Measurements from ENCODE around the gene SMPD1.

The SMPD1 gene

GRCh38 chr11:6362185-6362872, 27.9 kb upstream of the SMPD1 start:
- no peak for DNase-seq (ENCODE audit: low read depth, low spot score)
- H3K4me3 ChIP-seq (ENCODE audit: low read depth, low read length) = no peak overlapping the region
- ChIA-PET POLR2A (interaction anchor here (0.6 to 1.5 kb wide), 4 partner anchors 43 to 124 kb away, joined by 3 to 4 read pairs (median 4); no protein-coding TSS in a partner anchor), CTCF (interaction anchor here (0.6 to 19.6 kb wide), 56 partner anchors 11 to 473 kb away, joined by 3 to 494 read pairs (median 6); partner anchors contain the start of genes CAVIN3, CCKBR, CNGA4 and FHIP1B)
- no peak for TF ChIP-seq CTCF (IDR thresholded peaks at IDR 0.05; ENCODE audit: insufficient read depth, low read length, missing control alignments)

- no peak overlapping the region for H3K4me3 ChIP-seq (ENCODE audit: low read depth, low read length)
- TF ChIP-seq CTCF (IDR thresholded peaks at IDR 0.05; ENCODE audit: insufficient read depth, low read length, missing control alignments) = peak; percentile 97
- ChIA-PET CTCF (interaction anchor here (0.6 to 19.6 kb wide), 62 partner anchors 12 to 473 kb away, joined by 3 to 494 read pairs (median 5); partner anchors contain the start of genes CAVIN3, CCKBR, CNGA4 and FHIP1B), POLR2A (interaction anchor here (0.6 to 1.5 kb wide), 4 partner anchors 44 to 125 kb away, joined by 3 to 4 read pairs (median 4); no protein-coding TSS in a partner anchor)
- peak; percentile 33 for DNase-seq (ENCODE audit: low read depth, low spot score)
Measured at GRCh38 chr11:6362873-6363678, 27.2 kb upstream of the SMPD1 start.

GRCh38 chr11:6365659-6366058, 24.6 kb upstream of the SMPD1 start:
- ChIA-PET CTCF (interaction anchor here (0.8 to 19.6 kb wide), 5 partner anchors 11 to 341 kb away, joined by 3 to 494 read pairs (median 131); partner anchors contain the start of gene CCKBR), POLR2A (no interaction called here)
- TF ChIP-seq CTCF (IDR thresholded peaks at IDR 0.05; ENCODE audit: insufficient read depth, low read length, missing control alignments) = no peak
- H3K4me3 ChIP-seq (ENCODE audit: low read depth, low read length) = no peak overlapping the region
- no peak for DNase-seq (ENCODE audit: low read depth, low spot score)

- ChIA-PET POLR2A (no interaction called here), CTCF (interaction anchor here (0.7 to 20.9 kb wide), 4 partner anchors 9 to 75 kb away, joined by 3 to 701 read pairs (median 84); partner anchors contain the start of gene HPX)
- TF ChIP-seq CTCF (IDR thresholded peaks at IDR 0.05; ENCODE audit: insufficient read depth, low read length, missing control alignments) = no peak
Measured at GRCh38 chr11:6371825-6372224, 18.4 kb upstream of the SMPD1 start.

GRCh38 chr11:6377902-6378639, 12.2 kb upstream of the SMPD1 start:
- ChIA-PET POLR2A (interaction anchor here (0.7 kb wide), 1 partner anchor 110 kb away, joined by 3 read pairs; no protein-coding TSS in a partner anchor), CTCF (interaction anchor here (0.8 to 20.9 kb wide), 50 partner anchors 9 to 379 kb away, joined by 3 to 701 read pairs (median 6); partner anchors contain the start of genes APBB1, CAVIN3, HPX and SMPD1)
- no peak overlapping the region for H3K4me3 ChIP-seq (ENCODE audit: low read depth, low read length)
- TF ChIP-seq CTCF (IDR thresholded peaks at IDR 0.05; ENCODE audit: insufficient read depth, low read length, missing control alignments) = no peak
- no peak for DNase-seq (ENCODE audit: low read depth, low spot score)

More at GRCh38 chr11:6371825-6372224, 18.4 kb upstream of the SMPD1 start:
- DNase-seq (ENCODE audit: low read depth, low spot score) = no peak
- no peak overlapping the region for H3K4me3 ChIP-seq (ENCODE audit: low read depth, low read length)
